GM12891 (cell line): ENCODE measurements around the gene NKX6-1.

ENCODE experiments used
- POLR2A ChIP-seq: IDR thresholded peaks from 2 replicates; pipeline ENCODE4 v1.6.1; 2011; ENCODE audit warnings: low read depth, low read length, control low read depth
- POLR2AphosphoS5 ChIP-seq: IDR thresholded peaks from 2 replicates; pipeline ENCODE4 v1.6.1; 2011; ENCODE audit warnings: low read depth, low read length, control low read depth

DNA sequence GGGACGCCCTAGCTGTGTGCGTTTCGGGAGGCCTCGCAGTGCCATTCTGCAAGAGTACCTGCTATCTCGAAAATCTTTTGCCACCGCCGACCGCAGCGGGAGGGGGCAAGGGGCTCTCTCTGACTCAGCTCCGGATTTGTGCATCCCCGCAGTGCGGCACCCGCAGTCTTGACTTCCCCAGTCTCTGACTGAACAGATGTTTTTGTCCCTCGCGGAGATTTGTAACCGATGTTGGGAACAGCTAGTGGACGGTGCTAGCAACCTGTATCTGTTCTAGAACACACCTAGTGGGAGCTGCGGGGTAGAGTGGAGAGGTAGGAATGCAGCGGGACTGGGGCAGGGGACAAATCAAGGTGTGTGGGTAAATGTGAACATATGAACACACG, 17.2 kb downstream of the NKX6-1 start:
- no peak for TF ChIP-seq POLR2A
- no peak for TF ChIP-seq POLR2AphosphoS5
